ENCODE results near the gene HSPA1A. TPM values are rescaled to one million over a fixed set of nuclear protein-coding genes. Genes with fewer than 3 reads are reported as not detected.

HSPA1A gene
- total and polyA plus RNA-seq, 9 of the 15 experiments (the other 6 are each of a cell fraction or from before 2014, with no cell fraction given) = 2.2 to 273 (median 107) TPM

DNA sequence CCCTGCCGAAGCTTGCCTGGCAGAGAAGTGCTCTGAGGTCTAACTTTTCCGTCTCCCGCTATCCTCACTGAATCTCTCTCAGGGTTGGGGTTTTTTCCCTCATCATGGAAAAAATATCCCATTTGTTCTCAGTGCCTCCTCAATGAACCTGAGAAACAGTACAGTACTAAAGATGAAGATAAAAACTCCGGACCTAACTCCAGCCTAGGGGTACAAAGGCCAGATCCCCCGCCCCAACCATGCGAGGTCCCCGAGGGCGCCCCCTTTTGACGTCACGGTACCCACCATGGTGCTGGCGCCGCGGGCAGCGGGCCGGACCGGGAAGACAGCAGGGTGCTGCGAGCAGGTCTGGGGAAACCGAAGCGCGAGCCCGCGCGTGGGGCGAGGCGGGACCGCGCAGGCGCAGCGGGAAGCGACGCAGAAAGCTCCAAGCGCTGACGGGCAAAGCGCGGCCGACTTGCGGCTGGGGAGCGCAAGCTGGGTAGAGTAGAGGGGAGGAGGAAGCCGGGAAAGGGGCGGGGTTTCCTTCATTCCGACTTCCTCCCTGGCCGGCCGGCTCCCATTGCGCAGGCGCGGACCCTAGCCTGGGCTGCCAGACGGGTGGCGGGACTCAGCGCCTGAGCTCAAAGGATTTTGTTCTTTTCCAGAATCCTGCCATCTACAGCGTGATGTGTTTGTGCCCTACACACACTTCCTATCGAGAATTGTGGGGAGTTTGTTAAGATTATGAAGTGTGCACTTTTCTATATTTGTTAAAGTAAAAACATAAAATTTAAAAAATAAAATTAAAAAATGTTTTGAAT lies 8.7 kb upstream of the HSPA1A start, which contains the start of gene LSM2 (continued):
- TF ChIP-seq, protein P1, sequence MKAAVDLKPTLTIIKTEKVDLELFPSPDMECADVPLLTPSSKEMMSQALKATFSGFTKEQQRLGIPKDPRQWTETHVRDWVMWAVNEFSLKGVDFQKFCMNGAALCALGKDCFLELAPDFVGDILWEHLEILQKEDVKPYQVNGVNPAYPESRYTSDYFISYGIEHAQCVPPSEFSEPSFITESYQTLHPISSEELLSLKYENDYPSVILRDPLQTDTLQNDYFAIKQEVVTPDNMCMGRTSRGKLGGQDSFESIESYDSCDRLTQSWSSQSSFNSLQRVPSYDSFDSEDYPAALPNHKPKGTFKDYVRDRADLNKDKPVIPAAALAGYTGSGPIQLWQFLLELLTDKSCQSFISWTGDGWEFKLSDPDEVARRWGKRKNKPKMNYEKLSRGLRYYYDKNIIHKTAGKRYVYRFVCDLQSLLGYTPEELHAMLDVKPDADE (conservative IDR thresholded peaks at IDR 0.05; ENCODE audit: control insufficient read depth, low read depth, low read length) = peak; percentile 89
- TF ChIP-seq RHOXF2B (CRISPR knock-in tag; conservative IDR thresholded peaks at IDR 0.05) = 0 out of 2 replicates have a peak, but pooled peaks have one; percentile 82
- peak; percentile 59; the same call in 1 of the 2 replicates for TF ChIP-seq ZNF431 (CRISPR knock-in tag; IDR thresholded peaks at IDR 0.05)
- TF ChIP-seq MYC (IDR thresholded peaks at IDR 0.05; ENCODE audit: low read depth, low read length) = peak; percentile 94
- no peak; the same call in 1 of the 2 replicates for TF ChIP-seq MYC (CRISPR knock-in tag; IDR thresholded peaks at IDR 0.05; ENCODE audit: borderline replicate concordance, low read depth)
- TF ChIP-seq ZNF778 (CRISPR knock-in tag; IDR thresholded peaks at IDR 0.05) = 0 out of 2 replicates have a peak, but pooled peaks have one; percentile 33
- peak; percentile 53; the same call in 1 of the 2 replicates for TF ChIP-seq MYNN (IDR thresholded peaks at IDR 0.05)
- no peak for TF ChIP-seq MYNN (CRISPR knock-in tag; IDR thresholded peaks at IDR 0.05)
- peak; percentile 88; the same call in 1 of the 2 replicates for TF ChIP-seq ZBTB17 (CRISPR knock-in tag; IDR thresholded peaks at IDR 0.05)
- peak; percentile 76; the same call in 1 of the 2 replicates for TF ChIP-seq HLTF (IDR thresholded peaks at IDR 0.05)
- no peak; the same call in 1 of the 2 replicates for TF ChIP-seq NCOA1 (IDR thresholded peaks at IDR 0.05; ENCODE audit: low read depth)
- TF ChIP-seq ZNF24 (IDR thresholded peaks at IDR 0.05) = peak; percentile 89
- peak; percentile 68 for TF ChIP-seq SMAD3 (CRISPR knock-in tag; conservative IDR thresholded peaks at IDR 0.05)
- TF ChIP-seq DACH1 (IDR thresholded peaks at IDR 0.05; ENCODE audit: partially characterized antibody) = no peak
- TF ChIP-seq, protein P2, sequence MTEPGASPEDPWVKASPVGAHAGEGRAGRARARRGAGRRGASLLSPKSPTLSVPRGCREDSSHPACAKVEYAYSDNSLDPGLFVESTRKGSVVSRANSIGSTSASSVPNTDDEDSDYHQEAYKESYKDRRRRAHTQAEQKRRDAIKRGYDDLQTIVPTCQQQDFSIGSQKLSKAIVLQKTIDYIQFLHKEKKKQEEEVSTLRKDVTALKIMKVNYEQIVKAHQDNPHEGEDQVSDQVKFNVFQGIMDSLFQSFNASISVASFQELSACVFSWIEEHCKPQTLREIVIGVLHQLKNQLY (CRISPR knock-in tag; conservative IDR thresholded peaks at IDR 0.05) = peak in 1 of 2 experiments; percentile 83; a peak in 1 of 4 replicates
- TF ChIP-seq KDM5B (IDR thresholded peaks at IDR 0.05; ENCODE audit: insufficient replicate concordance, low read depth, low read length) = peak; percentile 93
- peak; percentile 86 for TF ChIP-seq ELF2 (CRISPR knock-in tag; IDR thresholded peaks at IDR 0.05)
- peak; percentile 89 for TF ChIP-seq ATF1 (CRISPR knock-in tag; IDR thresholded peaks at IDR 0.05)
- TF ChIP-seq ATF1 (tag; IDR thresholded peaks at IDR 0.05) = peak; percentile 99
- TF ChIP-seq BCOR (IDR thresholded peaks at IDR 0.05) = peak; percentile 77
- peak; percentile 61 for TF ChIP-seq RBM22 (IDR thresholded peaks at IDR 0.05; ENCODE audit: low read depth, low read length, poor library complexity, severe bottlenecking)
- TF ChIP-seq ELF4 (CRISPR knock-in tag; IDR thresholded peaks at IDR 0.05) = no peak; the same call in 1 of the 2 replicates
- TF ChIP-seq ZNF316 (IDR thresholded peaks at IDR 0.05) = 0 out of 2 replicates have a peak, but pooled peaks have one; percentile 19
- TF ChIP-seq FOXJ3 (CRISPR knock-in tag; IDR thresholded peaks at IDR 0.05) = no peak
- peak; percentile 28 for TF ChIP-seq ZNF444 (CRISPR knock-in tag; IDR thresholded peaks at IDR 0.05)
- TF ChIP-seq ZNF586 (CRISPR knock-in tag; conservative IDR thresholded peaks at IDR 0.05) = peak; percentile 82; the same call in 1 of the 2 replicates
- peak; percentile 42; the same call in 1 of the 2 replicates for TF ChIP-seq ZNF707 (CRISPR knock-in tag; conservative IDR thresholded peaks at IDR 0.05)
- TF ChIP-seq, protein P3, sequence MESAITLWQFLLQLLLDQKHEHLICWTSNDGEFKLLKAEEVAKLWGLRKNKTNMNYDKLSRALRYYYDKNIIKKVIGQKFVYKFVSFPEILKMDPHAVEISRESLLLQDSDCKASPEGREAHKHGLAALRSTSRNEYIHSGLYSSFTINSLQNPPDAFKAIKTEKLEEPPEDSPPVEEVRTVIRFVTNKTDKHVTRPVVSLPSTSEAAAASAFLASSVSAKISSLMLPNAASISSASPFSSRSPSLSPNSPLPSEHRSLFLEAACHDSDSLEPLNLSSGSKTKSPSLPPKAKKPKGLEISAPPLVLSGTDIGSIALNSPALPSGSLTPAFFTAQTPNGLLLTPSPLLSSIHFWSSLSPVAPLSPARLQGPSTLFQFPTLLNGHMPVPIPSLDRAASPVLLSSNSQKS (CRISPR knock-in tag; IDR thresholded peaks at IDR 0.05) = peak; percentile 71; the same call in 1 of the 2 replicates
